Transverse colon (tissue), 4 donors: Measurements from ENCODE around the gene GOLPH3.

Source experiments
- CTCF ChIP-seq, 5 experiments: fragments of 200-600 bp in 3 of 5; fragments of 450-650 bp in 2 of 5; sonication (generic) in 3 of 5; IDR thresholded peaks; 1 replicate in 2 of 5; 2 replicates in 3 of 5; pipeline ENCODE4 v1.5.1; 2016 to 2017; ENCODE audit warnings: antibody characterized with exemption in 5 of 5, inconsistent platforms in 3 of 5, mild to moderate bottlenecking in 2 of 5, moderate library complexity in 1 of 5
- EP300 ChIP-seq: sonication (generic); formaldehyde crosslinking; IDR thresholded peaks from one replicate; pipeline ENCODE4 v1.6.1; 2017; ENCODE audit warnings: antibody characterized with exemption, low read depth
- POLR2AphosphoS5 ChIP-seq, 3 donors: sonication (generic); formaldehyde crosslinking; IDR thresholded peaks; one replicate each; pipeline ENCODE4 v1.6.1; 2016; ENCODE audit warnings: antibody characterized with exemption in 3 of 3

- no peak for TF ChIP-seq EP300
- no peak for TF ChIP-seq CTCF (IDR thresholded peaks at IDR 0.05)
- no peak for TF ChIP-seq POLR2AphosphoS5 (IDR thresholded peaks at IDR 0.05)
Observed at GRCh38 chr5:32206053-32206452, 31.9 kb upstream of the GOLPH3 start.
